ENCODE measurements around the gene TCEA2. TPM values are rescaled to one million over a fixed set of nuclear protein-coding genes. Genes with fewer than 3 reads are reported as not detected.

TCEA2 gene
- total and polyA plus RNA-seq, 2 of the 13 experiments (the other 11 are each of a cell fraction or from before 2014, with no cell fraction given): 28.1 to 33.7 TPM

DNA sequence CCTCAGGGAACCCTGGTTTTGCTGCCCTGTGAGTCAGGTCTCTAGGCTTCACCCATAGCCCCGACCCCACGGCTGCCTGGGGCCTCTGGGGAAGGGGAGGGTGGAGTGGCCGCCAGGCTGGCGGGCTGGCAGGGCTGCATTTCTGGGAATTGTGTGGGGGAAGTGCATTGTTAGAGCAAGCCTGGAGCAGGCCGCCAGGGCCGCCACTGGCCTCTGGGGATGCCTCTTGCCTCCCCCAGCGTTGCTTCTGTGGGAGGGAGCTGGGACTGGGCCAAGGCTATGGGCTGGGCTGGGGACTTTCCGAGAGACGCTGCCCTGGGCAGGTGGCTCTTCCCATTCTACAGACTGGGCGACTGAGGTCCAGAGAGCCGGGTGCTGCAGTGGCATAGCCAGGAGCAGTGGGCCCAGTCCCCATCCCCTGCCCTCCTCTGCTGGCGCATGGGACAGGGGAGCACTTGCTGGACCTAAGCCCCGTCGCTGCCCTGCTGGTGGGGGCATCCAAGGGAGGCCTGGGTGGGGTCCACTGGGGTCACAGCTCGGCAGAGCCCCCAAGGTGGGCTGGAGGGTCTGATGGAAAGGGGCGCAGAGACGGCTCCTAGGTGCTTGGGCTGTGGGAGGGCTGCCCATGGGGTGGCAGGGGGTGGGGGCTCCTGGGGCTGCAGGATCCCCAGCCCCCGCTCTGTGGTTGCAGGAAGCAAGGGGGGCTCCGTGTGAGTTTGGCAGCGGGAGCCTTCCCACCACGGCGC lies 6.9 kb upstream of the TCEA2 start (continued):
- TF ChIP-seq ZNF343 (CRISPR knock-in tag; IDR thresholded peaks at IDR 0.05): no peak
- TF ChIP-seq POLR2G (IDR thresholded peaks at IDR 0.05; ENCODE audit: low read depth, low read length): peak; percentile 76
- peak; percentile 58 for TF ChIP-seq GATAD1 (CRISPR knock-in tag; IDR thresholded peaks at IDR 0.05)
- TF ChIP-seq GTF3A (CRISPR knock-in tag; conservative IDR thresholded peaks at IDR 0.05): no peak
- TF ChIP-seq NFE2L1 (CRISPR knock-in tag; IDR thresholded peaks at IDR 0.05; ENCODE audit: borderline replicate concordance): no peak
- TF ChIP-seq, protein P1, sequence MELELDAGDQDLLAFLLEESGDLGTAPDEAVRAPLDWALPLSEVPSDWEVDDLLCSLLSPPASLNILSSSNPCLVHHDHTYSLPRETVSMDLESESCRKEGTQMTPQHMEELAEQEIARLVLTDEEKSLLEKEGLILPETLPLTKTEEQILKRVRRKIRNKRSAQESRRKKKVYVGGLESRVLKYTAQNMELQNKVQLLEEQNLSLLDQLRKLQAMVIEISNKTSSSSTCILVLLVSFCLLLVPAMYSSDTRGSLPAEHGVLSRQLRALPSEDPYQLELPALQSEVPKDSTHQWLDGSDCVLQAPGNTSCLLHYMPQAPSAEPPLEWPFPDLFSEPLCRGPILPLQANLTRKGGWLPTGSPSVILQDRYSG (CRISPR knock-in tag; IDR thresholded peaks at IDR 0.05): no peak
- TF ChIP-seq ZNF225 (CRISPR knock-in tag; IDR thresholded peaks at IDR 0.05): peak; percentile 16; the same call in 1 of the 2 replicates
- TF ChIP-seq PHF20 (CRISPR knock-in tag; IDR thresholded peaks at IDR 0.05): no peak
- no peak for TF ChIP-seq AGO2 (optimal IDR thresholded peaks at IDR 0.05; ENCODE audit: low read depth, low read length)
- TF ChIP-seq ZNF564 (CRISPR knock-in tag; IDR thresholded peaks at IDR 0.05): no peak; the same call in 1 of the 2 replicates
- TF ChIP-seq TBX3 (IDR thresholded peaks at IDR 0.05; ENCODE audit: borderline replicate concordance): no peak
- TF ChIP-seq, protein P2, sequence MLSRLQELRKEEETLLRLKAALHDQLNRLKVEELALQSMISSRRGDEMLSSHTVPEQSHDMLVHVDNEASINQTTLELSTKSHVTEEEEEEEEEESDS (CRISPR knock-in tag; IDR thresholded peaks at IDR 0.05; ENCODE audit: borderline replicate concordance): peak; percentile 47; the same call in 1 of the 2 replicates
- no peak for TF ChIP-seq ZIK1 (CRISPR knock-in tag; IDR thresholded peaks at IDR 0.05; ENCODE audit: borderline replicate concordance, low read depth)
- TF ChIP-seq MYC (CRISPR knock-in tag; IDR thresholded peaks at IDR 0.05; ENCODE audit: borderline replicate concordance): 0 out of 2 replicates have a peak, but pooled peaks have one; percentile 12
- TF ChIP-seq RBM39 (IDR thresholded peaks at IDR 0.05; ENCODE audit: low read depth, low read length, poor library complexity, severe bottlenecking): no peak
- no peak for TF ChIP-seq KAT2B (IDR thresholded peaks at IDR 0.05; ENCODE audit: borderline replicate concordance, low read depth, low read length)
- TF ChIP-seq TBP (CRISPR knock-in tag; IDR thresholded peaks at IDR 0.05): 0 out of 2 replicates have a peak, but pooled peaks have one; percentile 29
- TF ChIP-seq, protein P3, sequence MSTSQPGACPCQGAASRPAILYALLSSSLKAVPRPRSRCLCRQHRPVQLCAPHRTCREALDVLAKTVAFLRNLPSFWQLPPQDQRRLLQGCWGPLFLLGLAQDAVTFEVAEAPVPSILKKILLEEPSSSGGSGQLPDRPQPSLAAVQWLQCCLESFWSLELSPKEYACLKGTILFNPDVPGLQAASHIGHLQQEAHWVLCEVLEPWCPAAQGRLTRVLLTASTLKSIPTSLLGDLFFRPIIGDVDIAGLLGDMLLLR (CRISPR knock-in tag; IDR thresholded peaks at IDR 0.05): no peak; the same call in 1 of the 2 replicates
- TF ChIP-seq, protein P4, sequence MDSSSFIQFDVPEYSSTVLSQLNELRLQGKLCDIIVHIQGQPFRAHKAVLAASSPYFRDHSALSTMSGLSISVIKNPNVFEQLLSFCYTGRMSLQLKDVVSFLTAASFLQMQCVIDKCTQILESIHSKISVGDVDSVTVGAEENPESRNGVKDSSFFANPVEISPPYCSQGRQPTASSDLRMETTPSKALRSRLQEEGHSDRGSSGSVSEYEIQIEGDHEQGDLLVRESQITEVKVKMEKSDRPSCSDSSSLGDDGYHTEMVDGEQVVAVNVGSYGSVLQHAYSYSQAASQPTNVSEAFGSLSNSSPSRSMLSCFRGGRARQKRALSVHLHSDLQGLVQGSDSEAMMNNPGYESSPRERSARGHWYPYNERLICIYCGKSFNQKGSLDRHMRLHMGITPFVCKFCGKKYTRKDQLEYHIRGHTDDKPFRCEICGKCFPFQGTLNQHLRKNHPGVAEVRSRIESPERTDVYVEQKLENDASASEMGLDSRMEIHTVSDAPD (CRISPR knock-in tag; IDR thresholded peaks at IDR 0.05): peak; percentile 34; the same call in 1 of the 2 replicates
- peak; percentile 54; the same call in 1 of the 2 replicates for TF ChIP-seq ZNF788 (CRISPR knock-in tag; IDR thresholded peaks at IDR 0.05; ENCODE audit: borderline replicate concordance)
- TF ChIP-seq HDAC6 (IDR thresholded peaks at IDR 0.05; ENCODE audit: low read depth, low read length): no peak
- TF ChIP-seq, protein P5, sequence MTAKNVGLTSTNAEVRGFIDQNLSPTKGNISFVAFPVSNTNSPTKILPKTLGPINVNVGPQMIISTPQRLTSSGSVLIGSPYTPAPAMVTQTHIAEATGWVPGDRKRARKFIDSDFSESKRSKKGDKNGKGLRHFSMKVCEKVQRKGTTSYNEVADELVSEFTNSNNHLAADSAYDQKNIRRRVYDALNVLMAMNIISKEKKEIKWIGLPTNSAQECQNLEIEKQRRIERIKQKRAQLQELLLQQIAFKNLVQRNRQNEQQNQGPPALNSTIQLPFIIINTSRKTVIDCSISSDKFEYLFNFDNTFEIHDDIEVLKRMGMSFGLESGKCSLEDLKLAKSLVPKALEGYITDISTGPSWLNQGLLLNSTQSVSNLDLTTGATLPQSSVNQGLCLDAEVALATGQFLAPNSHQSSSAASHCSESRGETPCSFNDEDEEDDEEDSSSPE (CRISPR knock-in tag; IDR thresholded peaks at IDR 0.05): peak; percentile 58
- no peak for TF ChIP-seq MAFF (IDR thresholded peaks at IDR 0.05; ENCODE audit: low read depth, low read length)
- 0 out of 2 replicates have a peak, but pooled peaks have one; percentile 55 for TF ChIP-seq ZNF773 (CRISPR knock-in tag; IDR thresholded peaks at IDR 0.05; ENCODE audit: borderline replicate concordance)
- no peak for TF ChIP-seq ZNF841 (CRISPR knock-in tag; IDR thresholded peaks at IDR 0.05; ENCODE audit: borderline replicate concordance)
- no peak for TF ChIP-seq ZBTB21 (CRISPR knock-in tag; IDR thresholded peaks at IDR 0.05)
